ENCODE data around the gene INSYN2B. TPM values are rescaled to one million over a fixed set of nuclear protein-coding genes. Genes with fewer than 3 reads are reported as not detected.
"Not testable (repeated sequence)": the region's sequence is repeated elsewhere in the genome, so short reads cannot be mapped to it uniquely, and the experiment has no call there.

INSYN2B gene
- total and polyA plus RNA-seq, 12 donors: 0.08 to 0.94 (median 0.62) TPM; not detected in 2

- Histone ChIP-seq H3K9me3 (replicated peaks in 1 of 3) (no peaks in the 10 kb centered on the region), H3K27ac (no peak overlapping the region), H3K27me3 (no peaks in the 10 kb centered on the region), H3K4me1 (replicated peaks in 1 of 2) (no peaks in the 10 kb centered on the region), H3K4me3 (no peak overlapping the region), H3K36me3 (replicated peaks in 1 of 2) (no peaks in the 10 kb centered on the region)
- no peak for TF ChIP-seq POLR2A (IDR thresholded peaks at IDR 0.05)
- no peak for TF ChIP-seq CTCF (IDR thresholded peaks at IDR 0.05)
- DNase-seq: no peak
- intact Hi-C loops (cut with DNase I): no loop called here
These were observed 142.6 kb downstream of the INSYN2B start for GRCh38 chr5:169837686-169838085.

GRCh38 chr5:169836835-169837536 is 143.3 kb downstream of the INSYN2B start:
- intact Hi-C loops (cut with DNase I): no loop called here

GRCh38 chr5:169834540-169834939 is 145.8 kb downstream of the INSYN2B start:
- H3K9me3 ChIP-seq (replicated peaks in 1 of 3); intact Hi-C loops (cut with DNase I); H3K4me3 ChIP-seq; H3K4me1 ChIP-seq (replicated peaks in 1 of 2); H3K36me3 ChIP-seq (replicated peaks in 1 of 2); DNase-seq; H3K27me3 ChIP-seq; H3K27ac ChIP-seq: not testable (repeated sequence)
- WGBS, 4 donors: 73 to 90% (median 88%) methylated on average over 1 of the region's 1 CpG

More at GRCh38 chr5:169836835-169837536, 143.3 kb downstream of the INSYN2B start:
- 54 to 72% (median 62%) methylated on average over 3 of the region's 3 CpGs for WGBS, 4 donors
- no peaks in the 10 kb centered on the region for H3K36me3 ChIP-seq (replicated peaks in 1 of 2)
- no peaks in the 10 kb centered on the region for H3K27me3 ChIP-seq
- no peak for TF ChIP-seq CTCF (IDR thresholded peaks at IDR 0.05)
- no peak for TF ChIP-seq POLR2A (IDR thresholded peaks at IDR 0.05)
- no peaks in the 10 kb centered on the region for H3K4me1 ChIP-seq (replicated peaks in 1 of 2)
- no peak overlapping the region for H3K27ac ChIP-seq
- no peaks in the 10 kb centered on the region for H3K9me3 ChIP-seq (replicated peaks in 1 of 3)
- no peak for DNase-seq
- no peak overlapping the region for H3K4me3 ChIP-seq

GRCh38 chr5:169833681-169834292 is 146.5 kb downstream of the INSYN2B start:
- intact Hi-C loops (cut with DNase I); H3K4me3 ChIP-seq; H3K9me3 ChIP-seq (replicated peaks in 1 of 3); H3K27me3 ChIP-seq; H3K36me3 ChIP-seq (replicated peaks in 1 of 2); H3K4me1 ChIP-seq (replicated peaks in 1 of 2); DNase-seq; H3K27ac ChIP-seq: not testable (repeated sequence)
- WGBS, 4 donors: 93 to 97% (median 96%) methylated on average over 2 of the region's 2 CpGs

- Histone ChIP-seq H3K9me3 (replicated peaks in 1 of 3) (no peaks in the 10 kb centered on the region), H3K4me1 (replicated peaks in 1 of 2) (no peaks in the 10 kb centered on the region), H3K27ac (no peak overlapping the region), H3K4me3 (no peak overlapping the region), H3K27me3 (no peaks in the 10 kb centered on the region), H3K36me3 (replicated peaks in 1 of 2) (no peaks in the 10 kb centered on the region)
- TF ChIP-seq POLR2A (IDR thresholded peaks at IDR 0.05) (no peak), CTCF (IDR thresholded peaks at IDR 0.05) (no peak)
- intact Hi-C loops (cut with DNase I): no loop called here
- no peak for DNase-seq
These were observed 147.4 kb downstream of the INSYN2B start for GRCh38 chr5:169832845-169833244.

Measured in adrenal gland (tissue), 12 donors.